Measurements from ENCODE around the gene HCRT. TPM values are rescaled to one million over a fixed set of nuclear protein-coding genes. Genes with fewer than 3 reads are reported as not detected.

The HCRT gene
- total RNA-seq, 1 experiment from 2014 or later: not detected

DNA sequence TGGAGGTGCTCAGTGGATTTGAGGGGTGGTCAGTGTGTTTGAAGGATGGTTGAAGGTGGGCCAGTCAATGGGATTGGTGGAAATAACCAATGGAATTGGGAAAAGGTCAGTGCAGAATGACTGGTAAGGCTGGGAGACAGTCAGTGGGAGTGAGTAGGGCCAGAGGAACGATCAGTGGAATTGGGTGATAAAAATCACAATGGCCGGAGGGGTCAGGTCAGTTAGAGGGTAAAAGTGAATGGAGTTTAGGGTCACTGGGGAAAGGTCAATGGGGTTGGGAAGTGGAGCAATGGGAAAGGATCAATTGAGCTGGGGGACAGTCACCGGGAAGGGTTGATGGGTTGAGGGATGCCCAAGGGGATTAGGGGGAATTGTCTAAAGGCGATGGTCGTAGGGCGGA, 19.5 kb downstream of the HCRT start:
- ChIA-PET CTCF (no interaction called here), POLR2A (ENCODE audit: low non-redundant PET) (no interaction called here)
- TF ChIP-seq EZH2 (IDR thresholded peaks at IDR 0.05; ENCODE audit: borderline replicate concordance, low read depth, low read length, poor library complexity, severe bottlenecking): no peak
- TF ChIP-seq, protein P1, sequence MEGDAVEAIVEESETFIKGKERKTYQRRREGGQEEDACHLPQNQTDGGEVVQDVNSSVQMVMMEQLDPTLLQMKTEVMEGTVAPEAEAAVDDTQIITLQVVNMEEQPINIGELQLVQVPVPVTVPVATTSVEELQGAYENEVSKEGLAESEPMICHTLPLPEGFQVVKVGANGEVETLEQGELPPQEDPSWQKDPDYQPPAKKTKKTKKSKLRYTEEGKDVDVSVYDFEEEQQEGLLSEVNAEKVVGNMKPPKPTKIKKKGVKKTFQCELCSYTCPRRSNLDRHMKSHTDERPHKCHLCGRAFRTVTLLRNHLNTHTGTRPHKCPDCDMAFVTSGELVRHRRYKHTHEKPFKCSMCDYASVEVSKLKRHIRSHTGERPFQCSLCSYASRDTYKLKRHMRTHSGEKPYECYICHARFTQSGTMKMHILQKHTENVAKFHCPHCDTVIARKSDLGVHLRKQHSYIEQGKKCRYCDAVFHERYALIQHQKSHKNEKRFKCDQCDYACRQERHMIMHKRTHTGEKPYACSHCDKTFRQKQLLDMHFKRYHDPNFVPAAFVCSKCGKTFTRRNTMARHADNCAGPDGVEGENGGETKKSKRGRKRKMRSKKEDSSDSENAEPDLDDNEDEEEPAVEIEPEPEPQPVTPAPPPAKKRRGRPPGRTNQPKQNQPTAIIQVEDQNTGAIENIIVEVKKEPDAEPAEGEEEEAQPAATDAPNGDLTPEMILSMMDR (conservative IDR thresholded peaks at IDR 0.05; ENCODE audit: low read depth, low read length): no peak
- Histone ChIP-seq H3K9me3 (ENCODE audit: low read depth, low read length, poor library complexity, severe bottlenecking) (no peaks in the 10 kb centered on the region), H3K27me3 (replicated peaks; ENCODE audit: insufficient read depth, low read depth, low read length, poor library complexity) (no peaks in the 10 kb centered on the region), H3K4me1 (ENCODE audit: insufficient read depth, low read length, poor library complexity, severe bottlenecking) (no peaks in the 10 kb centered on the region), H3K36me3 (ENCODE audit: insufficient read depth, low read length, poor library complexity, severe bottlenecking) (no peaks in the 10 kb centered on the region), H3K4me3 (ENCODE audit: low read depth, low read length, poor library complexity, severe bottlenecking) (no peak overlapping the region), H3K27ac (ENCODE audit: low read depth, low read length, poor library complexity, severe bottlenecking) (no peak overlapping the region)
- intact Hi-C loops (cut with micrococcal nuclease; ENCODE audit: unreplicated experiment): no loop called here
- no peak for DNase-seq (ENCODE audit: low spot score)
- no TSS peak for BruUV-seq (replicated peaks)

DNA sequence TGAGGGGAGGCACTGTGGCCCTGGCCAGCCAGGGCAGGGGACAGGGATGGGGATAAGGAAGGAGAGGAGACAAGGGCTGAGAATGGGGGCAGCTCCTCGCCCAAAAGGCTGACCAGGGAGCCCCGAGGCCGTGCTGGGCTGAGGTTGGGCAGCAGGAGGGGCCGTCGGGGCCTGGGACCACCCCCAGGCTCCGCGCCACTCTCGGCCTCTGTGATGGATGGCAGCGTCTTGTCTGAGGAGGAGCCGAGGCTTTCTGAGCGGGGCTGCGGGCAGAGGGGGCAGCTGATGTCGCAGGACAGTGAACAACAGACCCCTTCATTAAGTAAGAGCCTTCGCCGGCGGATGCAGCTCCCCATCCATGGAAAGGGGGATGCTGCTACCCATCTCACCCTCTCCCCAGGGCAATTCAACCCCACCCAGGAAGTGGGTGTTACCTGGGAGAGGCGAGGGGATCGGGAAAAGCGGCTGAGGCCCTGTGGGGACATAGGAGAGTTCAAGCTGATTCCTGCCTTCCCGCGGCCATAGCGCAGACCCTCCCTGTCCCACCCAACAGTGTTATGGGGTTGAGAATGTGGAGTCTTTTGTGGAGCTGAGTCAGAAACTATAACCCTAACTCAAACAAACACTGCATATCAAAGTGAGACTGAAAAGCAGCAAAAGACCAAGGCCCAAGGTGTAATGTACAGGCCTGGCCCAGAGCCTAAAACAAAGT, 21.4 kb downstream of the HCRT start:
- ChIA-PET CTCF (no interaction called here), POLR2A (ENCODE audit: low non-redundant PET) (no interaction called here)
- TF ChIP-seq, protein P1 (conservative IDR thresholded peaks at IDR 0.05; ENCODE audit: low read depth, low read length): no peak
- TF ChIP-seq EZH2 (IDR thresholded peaks at IDR 0.05; ENCODE audit: borderline replicate concordance, low read depth, low read length, poor library complexity, severe bottlenecking): no peak
- BruUV-seq (replicated peaks): no TSS peak
- Histone ChIP-seq H3K27ac (ENCODE audit: low read depth, low read length, poor library complexity, severe bottlenecking) (no peak overlapping the region), H3K27me3 (replicated peaks; ENCODE audit: insufficient read depth, low read depth, low read length, poor library complexity) (no peaks in the 10 kb centered on the region), H3K4me3 (ENCODE audit: low read depth, low read length, poor library complexity, severe bottlenecking) (no peak overlapping the region), H3K9me3 (ENCODE audit: low read depth, low read length, poor library complexity, severe bottlenecking) (no peaks in the 10 kb centered on the region), H3K4me1 (ENCODE audit: insufficient read depth, low read length, poor library complexity, severe bottlenecking) (no peaks in the 10 kb centered on the region), H3K36me3 (ENCODE audit: insufficient read depth, low read length, poor library complexity, severe bottlenecking) (no peaks in the 10 kb centered on the region)
- no peak for DNase-seq (ENCODE audit: low spot score)
- intact Hi-C loops (cut with micrococcal nuclease; ENCODE audit: unreplicated experiment): no loop called here

DNA sequence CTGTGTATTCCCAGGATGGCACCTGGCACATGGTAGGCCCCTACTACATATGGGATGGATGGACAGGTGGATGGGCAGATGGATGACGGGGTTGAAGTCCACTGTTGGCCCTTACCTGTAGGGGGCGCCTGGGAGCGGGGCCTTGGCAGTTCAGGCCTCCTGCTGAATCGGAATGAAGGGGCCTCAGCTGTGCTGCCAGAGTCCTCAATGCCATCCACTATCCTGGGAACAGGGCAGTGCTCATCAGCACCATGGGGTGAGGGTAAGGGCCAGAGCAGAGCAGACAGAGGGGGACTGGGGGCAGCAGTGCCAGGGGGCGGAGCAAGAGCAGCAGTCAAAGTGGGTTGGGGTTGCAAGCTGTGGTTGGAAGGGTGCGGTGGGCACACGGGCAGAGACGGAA, 22.1 kb downstream of the HCRT start:
- intact Hi-C loops (cut with micrococcal nuclease; ENCODE audit: unreplicated experiment): no loop called here
- no peak for TF ChIP-seq EZH2 (IDR thresholded peaks at IDR 0.05; ENCODE audit: borderline replicate concordance, low read depth, low read length, poor library complexity, severe bottlenecking)
- TF ChIP-seq, protein P1 (conservative IDR thresholded peaks at IDR 0.05; ENCODE audit: low read depth, low read length): peak; percentile 55
- no peak overlapping the region for H3K4me3 ChIP-seq (ENCODE audit: low read depth, low read length, poor library complexity, severe bottlenecking)
- H3K27ac ChIP-seq (ENCODE audit: low read depth, low read length, poor library complexity, severe bottlenecking): no peak overlapping the region
- H3K27me3 ChIP-seq (replicated peaks; ENCODE audit: insufficient read depth, low read depth, low read length, poor library complexity): no peaks in the 10 kb centered on the region
- BruUV-seq (replicated peaks): no TSS peak
- CTCF ChIA-PET: no interaction called here
- POLR2A ChIA-PET (ENCODE audit: low non-redundant PET): no interaction called here
- H3K9me3 ChIP-seq (ENCODE audit: low read depth, low read length, poor library complexity, severe bottlenecking): no peaks in the 10 kb centered on the region
- no peak for DNase-seq (ENCODE audit: low spot score)
- no peaks in the 10 kb centered on the region for H3K4me1 ChIP-seq (ENCODE audit: insufficient read depth, low read length, poor library complexity, severe bottlenecking)
- no peaks in the 10 kb centered on the region for H3K36me3 ChIP-seq (ENCODE audit: insufficient read depth, low read length, poor library complexity, severe bottlenecking)
